MM.1S (cell line): ENCODE measurements around the gene GNL3.

Experiments used
- DNase-seq: peaks from one replicate; pipeline ENCODE4 v3.0.0-alpha.2; 2015
- H2AFZ ChIP-seq: fragments of 300-600 bp; sonication (generic); 2 replicates; pipeline ENCODE4 v1.6.0; 2016; ENCODE audit warnings: antibody characterized with exemption, low read length
- H3F3A ChIP-seq: fragments of 300-600 bp; sonication (generic); 2 replicates; pipeline ENCODE4 v1.6.1; 2016; ENCODE audit warnings: mild to moderate bottlenecking, antibody characterized with exemption, low read length, moderate library complexity, mixed read lengths; ENCODE audit not compliant: insufficient read depth
- H3K27ac ChIP-seq: fragments of 300-600 bp; sonication (generic); 2 replicates; pipeline ENCODE4 v1.5.1; 2016; ENCODE audit warnings: mild to moderate bottlenecking, low read length
- H3K27me3 ChIP-seq: fragments of 300-600 bp; sonication (generic); replicated peaks from 2 replicates; pipeline ENCODE4 v1.6.0; 2016; ENCODE audit warnings: low read length; ENCODE audit not compliant: insufficient read depth
- H3K36me3 ChIP-seq: fragments of 300-600 bp; sonication (generic); replicated peaks from 2 replicates; pipeline ENCODE4 v1.6.1; 2016; ENCODE audit warnings: mild to moderate bottlenecking, low read length, mixed read lengths; ENCODE audit not compliant: insufficient read depth
- H3K4me1 ChIP-seq: fragments of 300-600 bp; sonication (generic); 2 replicates; pipeline ENCODE4 v1.6.1; 2016; ENCODE audit warnings: low read length, mixed read lengths
- H3K4me2 ChIP-seq: fragments of 300-600 bp; sonication (generic); 2 replicates; pipeline ENCODE4 v1.6.0; 2016; ENCODE audit warnings: low read depth, low read length
- H3K4me3 ChIP-seq: fragments of 300-600 bp; sonication (generic); 2 replicates; pipeline ENCODE4 v1.5.1; 2016; ENCODE audit warnings: low read length, mixed read lengths
- H3K79me2 ChIP-seq: fragments of 300-600 bp; sonication (generic); 2 replicates; pipeline ENCODE4 v1.6.1; 2016; ENCODE audit warnings: mixed run types, low read length, mixed read lengths
- H3K9ac ChIP-seq: fragments of 300-600 bp; sonication (generic); 2 replicates; pipeline ENCODE4 v1.6.1; 2016; ENCODE audit warnings: low read length, mixed read lengths
- H3K9me2 ChIP-seq: fragments of 300-600 bp; sonication (generic); replicated peaks from 2 replicates; pipeline ENCODE4 v1.6.1; 2016; ENCODE audit warnings: mild to moderate bottlenecking, low read length, mixed read lengths; ENCODE audit not compliant: insufficient read depth
- H3K9me3 ChIP-seq: fragments of 300-600 bp; sonication (generic); replicated peaks from 2 replicates; pipeline ENCODE4 v1.6.1; 2016; ENCODE audit warnings: mild to moderate bottlenecking, low read length, mixed read lengths; ENCODE audit not compliant: insufficient read depth
- H4K20me1 ChIP-seq: fragments of 300-600 bp; sonication (generic); 2 replicates; pipeline ENCODE4 v1.6.1; 2016; ENCODE audit warnings: mild to moderate bottlenecking, low read length, moderate library complexity, mixed read lengths; ENCODE audit not compliant: insufficient read depth
- CTCF ChIP-seq: fragments of 300-600 bp; sonication (generic); IDR thresholded peaks from 2 replicates; pipeline ENCODE4 v1.5.1; 2016; ENCODE audit warnings: antibody characterized with exemption, low read length, mixed read lengths
- EZH2 ChIP-seq: fragments of 300-600 bp; sonication (generic); optimal IDR thresholded peaks from 2 replicates; pipeline ENCODE3; 2017; ENCODE audit warnings: low read depth, mild to moderate bottlenecking, antibody characterized with exemption, low read length, mixed read lengths
- EZH2phosphoT487 ChIP-seq: fragments of 300-600 bp; sonication (generic); IDR thresholded peaks from 2 replicates; pipeline ENCODE4 v1.6.1; 2018; ENCODE audit warnings: antibody characterized with exemption, low read length

The GNL3 gene

GRCh38 chr3:52743721-52744120, 57.9 kb downstream of the GNL3 start:
- no peak overlapping the region for H3K4me3 ChIP-seq
- no peaks in the 10 kb centered on the region for H3K4me1 ChIP-seq
- H3K27ac ChIP-seq: no peak overlapping the region
- H2AFZ ChIP-seq: no peak overlapping the region
- TF ChIP-seq EZH2phosphoT487: no peak
- TF ChIP-seq EZH2: no peak
- no peak for TF ChIP-seq CTCF
- no peak overlapping the region for H3K4me2 ChIP-seq
- no peaks in the 10 kb centered on the region; the same call in 1 of the 2 replicates for H3K36me3 ChIP-seq
- no peaks in the 10 kb centered on the region for H3K9me3 ChIP-seq
- H3K9me2 ChIP-seq: no peaks in the 10 kb centered on the region
- DNase-seq: no peak
- no peak overlapping the region for H3K9ac ChIP-seq
- H3F3A ChIP-seq: 0 out of 2 replicates have a peak, but pooled peaks cover 2% of the 10 kb centered on the region
- no peaks in the 10 kb centered on the region for H3K27me3 ChIP-seq
- H4K20me1 ChIP-seq: no peaks in the 10 kb centered on the region
- H3K79me2 ChIP-seq: no peaks in the 10 kb centered on the region
